Suprapubic skin (tissue), 4 donors: ENCODE results near the gene PDRG1.
A peak's percentile ranks its signal among the peaks of the same experiment; 100 is the strongest.

Experiments used
- CTCF ChIP-seq, 2 donors: fragments of 200-600 bp in 1 of 2; fragments of 450-650 bp in 1 of 2; sonication (generic) in 1 of 2; IDR thresholded peaks; one replicate each; pipeline ENCODE4 v1.5.1; 2016 to 2019; ENCODE audit warnings: antibody characterized with exemption in 2 of 2, mild to moderate bottlenecking in 1 of 2, moderate library complexity in 1 of 2
- EP300 ChIP-seq: sonication (generic); formaldehyde crosslinking; IDR thresholded peaks from one replicate; pipeline ENCODE4 v1.6.1; 2017; ENCODE audit warnings: antibody characterized with exemption
- POLR2A ChIP-seq, 2 donors: fragments of 450-650 bp; IDR thresholded peaks; one replicate each; pipeline ENCODE4 v1.6.1; 2017; ENCODE audit warnings: antibody characterized with exemption in 2 of 2, mild to moderate bottlenecking in 2 of 2, moderate library complexity in 2 of 2
- POLR2AphosphoS5 ChIP-seq, 3 donors: sonication (generic); formaldehyde crosslinking; IDR thresholded peaks; one replicate each; pipeline ENCODE4 v1.6.1; 2017; ENCODE audit warnings: antibody characterized with exemption in 3 of 3

GRCh38 chr20:31968291-31969126 lies 16.7 kb upstream of the PDRG1 start:
- no peak for TF ChIP-seq CTCF (IDR thresholded peaks at IDR 0.05)
- no peak for TF ChIP-seq POLR2A (IDR thresholded peaks at IDR 0.05)
- peak in 1 of 3 donors; percentile 89 for TF ChIP-seq POLR2AphosphoS5 (IDR thresholded peaks at IDR 0.05)
- TF ChIP-seq EP300: no peak
